Measurements from ENCODE around the gene CDH1.

DNA sequence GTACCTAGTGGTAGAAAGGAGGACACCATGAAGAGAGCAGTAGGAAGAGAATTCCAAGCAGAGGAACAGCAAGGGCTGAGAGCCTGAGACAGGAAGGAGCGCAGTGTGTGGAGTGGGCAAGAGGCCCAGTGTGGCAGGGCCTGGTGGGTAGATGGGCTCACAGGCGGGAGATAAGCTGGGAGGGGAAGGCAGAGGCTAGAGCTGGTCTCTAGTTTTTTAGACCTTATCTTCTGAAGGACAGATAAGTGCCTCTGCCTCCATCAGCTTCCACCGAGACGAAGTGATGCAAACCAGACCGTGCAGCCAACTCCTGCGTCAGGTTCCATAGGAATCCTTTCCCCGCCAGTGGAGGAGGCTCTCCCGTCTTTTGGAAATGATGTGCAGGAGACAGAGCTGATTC lies 33.6 kb downstream of the CDH1 start:
- TF ChIP-seq, protein P1, sequence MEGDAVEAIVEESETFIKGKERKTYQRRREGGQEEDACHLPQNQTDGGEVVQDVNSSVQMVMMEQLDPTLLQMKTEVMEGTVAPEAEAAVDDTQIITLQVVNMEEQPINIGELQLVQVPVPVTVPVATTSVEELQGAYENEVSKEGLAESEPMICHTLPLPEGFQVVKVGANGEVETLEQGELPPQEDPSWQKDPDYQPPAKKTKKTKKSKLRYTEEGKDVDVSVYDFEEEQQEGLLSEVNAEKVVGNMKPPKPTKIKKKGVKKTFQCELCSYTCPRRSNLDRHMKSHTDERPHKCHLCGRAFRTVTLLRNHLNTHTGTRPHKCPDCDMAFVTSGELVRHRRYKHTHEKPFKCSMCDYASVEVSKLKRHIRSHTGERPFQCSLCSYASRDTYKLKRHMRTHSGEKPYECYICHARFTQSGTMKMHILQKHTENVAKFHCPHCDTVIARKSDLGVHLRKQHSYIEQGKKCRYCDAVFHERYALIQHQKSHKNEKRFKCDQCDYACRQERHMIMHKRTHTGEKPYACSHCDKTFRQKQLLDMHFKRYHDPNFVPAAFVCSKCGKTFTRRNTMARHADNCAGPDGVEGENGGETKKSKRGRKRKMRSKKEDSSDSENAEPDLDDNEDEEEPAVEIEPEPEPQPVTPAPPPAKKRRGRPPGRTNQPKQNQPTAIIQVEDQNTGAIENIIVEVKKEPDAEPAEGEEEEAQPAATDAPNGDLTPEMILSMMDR (conservative IDR thresholded peaks at IDR 0.05 in 1 of 2, IDR thresholded peaks at IDR 0.05 in 1 of 2; ENCODE audit: extremely low read depth in 1 of 2, insufficient read depth in 1 of 2, low read depth in 1 of 2, low read length in 2 of 2) = no peak
- no peak for TF ChIP-seq EZH2 (IDR thresholded peaks at IDR 0.05; ENCODE audit: borderline replicate concordance, low read length)
